GM12878 (cell line): ENCODE data around the gene PFDN4. TPM values are rescaled to one million over a fixed set of nuclear protein-coding genes. Genes with fewer than 3 reads are reported as not detected.

ENCODE experiments used
- ATAC-seq: fragments of 200-7000 bp; cut with Tn5 transposase; 3 replicates; pipeline ENCODE4 v1.9.1; 2020; ENCODE audit warnings: mild to moderate bottlenecking, moderate library complexity
- BruUV-seq: library from RNA; stranded (reverse); fragments of 400-500 nt; replicated peaks from 2 replicates; lab custom pipeline; 2021; lab: Mats Ljungman, UMichigan
- CTCF ChIA-PET: fragments of 300-600 bp; sonication (Branson Sonifier 250); formaldehyde crosslinking; extraction: SDS; loops from one replicate; lab custom pipeline; 2021; ENCODE audit warnings: inconsistent platforms; lab: Yijun Ruan, JAX
- POLR2A ChIA-PET: fragments of 350-600 bp; formaldehyde crosslinking; extraction: SDS; loops from one replicate; lab custom pipeline; 2021; ENCODE audit warnings: inconsistent platforms; lab: Charles Lee
- RAD21 ChIA-PET: fragments of 300-600 bp; sonication (Branson Sonifier 250); formaldehyde crosslinking; loops from one replicate; lab custom pipeline; 2023; ENCODE audit warnings: antibody characterized with exemption; ENCODE audit not compliant: unreplicated experiment; lab: Charles Lee
- SMC1A ChIA-PET: fragments of 300-600 bp; sonication (Branson Sonifier 250); formaldehyde crosslinking; loops from one replicate; lab custom pipeline; 2023; ENCODE audit not compliant: unreplicated experiment, uncharacterized antibody; lab: Charles Lee
- DNase-seq: peaks from one replicate; pipeline ENCODE4 v3.0.0-alpha.2; 2011; ENCODE audit warnings: low read depth, low spot score
- FAIRE-seq: peaks from 3 replicates; lab custom pipeline; 2011; peaks lifted over from hg19 to GRCh38; lab: Jason Lieb, UNC
- H2AFZ ChIP-seq: 2 replicates; pipeline ENCODE4 v1.6.0; 2011; ENCODE audit warnings: low read depth, low read length, control low read depth; ENCODE audit not compliant: control insufficient read depth
- H3K27ac ChIP-seq: 2 replicates; pipeline ENCODE4 v1.5.1; 2011; ENCODE audit warnings: control low read depth; ENCODE audit not compliant: control insufficient read depth, insufficient read depth
- H3K27me3 ChIP-seq, 2 experiments: replicated peaks in 1 of 2; 2 replicates each; pipeline versions ENCODE4 v1.6.0 to v1.6.1; 2011; ENCODE audit warnings: low read length in 1 of 2; ENCODE audit not compliant: control insufficient read depth in 2 of 2, insufficient read depth in 2 of 2
- H3K36me3 ChIP-seq, 2 experiments: 2 replicates each; pipeline ENCODE4 v1.5.1; 2011; ENCODE audit warnings: low read length in 1 of 2; ENCODE audit not compliant: control insufficient read depth in 2 of 2, insufficient read depth in 2 of 2
- H3K4me1 ChIP-seq: 2 replicates; pipeline ENCODE4 v1.6.1; 2011; ENCODE audit warnings: mild to moderate bottlenecking, low read length, moderate library complexity, mixed read lengths; ENCODE audit not compliant: control insufficient read depth, insufficient read depth
- H3K4me2 ChIP-seq: 2 replicates; pipeline ENCODE4 v1.6.0; 2011; ENCODE audit warnings: control low read depth; ENCODE audit not compliant: control insufficient read depth, insufficient read depth
- H3K4me3 ChIP-seq: fragments of 200-600 bp; sonication (generic); 2 replicates; pipeline ENCODE4 v1.5.1; 2016
- H3K79me2 ChIP-seq: 2 replicates; pipeline ENCODE4 v1.6.0; 2011; ENCODE audit warnings: low read length; ENCODE audit not compliant: control insufficient read depth, insufficient read depth
- H3K9ac ChIP-seq: 2 replicates; pipeline ENCODE4 v1.8.0; 2011; ENCODE audit warnings: low read length, control low read depth, mixed read lengths; ENCODE audit not compliant: control insufficient read depth, insufficient read depth
- H3K9me3 ChIP-seq: replicated peaks from 3 replicates; pipeline ENCODE4 v1.5.1; 2011; ENCODE audit warnings: mild to moderate bottlenecking, low read length; ENCODE audit not compliant: control insufficient read depth, insufficient read depth
- H4K20me1 ChIP-seq: 2 replicates; pipeline ENCODE4 v1.6.0; 2011; ENCODE audit not compliant: control insufficient read depth, insufficient read depth
- KAT2A ChIP-seq: conservative IDR thresholded peaks from 2 replicates; pipeline ENCODE4 v1.6.1; 2011; ENCODE audit warnings: low read depth, low read length; ENCODE audit not compliant: control insufficient read depth
- REST ChIP-seq: IDR thresholded peaks from 2 replicates; pipeline ENCODE4 v1.6.1; 2012; ENCODE audit warnings: mild to moderate bottlenecking, low read depth, low read length
- SKIL ChIP-seq: fragments of 450-650 bp; IDR thresholded peaks from 2 replicates; pipeline ENCODE4 v1.6.1; 2017; ENCODE audit warnings: mild to moderate bottlenecking, low read depth, inconsistent platforms; ENCODE audit not compliant: poor library complexity, severe bottlenecking
- SPI1 ChIP-seq: IDR thresholded peaks from 2 replicates; pipeline ENCODE4 v1.6.1; 2011; ENCODE audit warnings: low read depth, mild to moderate bottlenecking, low read length, moderate library complexity, borderline replicate concordance; ENCODE audit not compliant: insufficient read depth
- TAF1 ChIP-seq: IDR thresholded peaks from 2 replicates; pipeline ENCODE4 v1.6.1; 2011; ENCODE audit warnings: mild to moderate bottlenecking, low read depth, low read length, borderline replicate concordance
- ZBTB33 ChIP-seq: fragments of 450-650 bp; IDR thresholded peaks from 2 replicates; pipeline ENCODE4 v1.6.1; 2017; ENCODE audit warnings: mild to moderate bottlenecking
- WGBS: methylation state at CpG from one replicate; pipeline ENCODE4 v1.1.6; 2016; ENCODE audit warnings: low lambda C conversion rate; ENCODE audit not compliant: insufficient replicate concordance, insufficient coverage; ENCODE audit errors: missing lambda C conversion rate; 5-methylcytosine and 5-hydroxymethylcytosine counted together
- in situ Hi-C: fragments of 300-500 bp; cut with MboI; formaldehyde crosslinking; loops from 9 replicates; pipeline ENCODE4 v1.14.3; 2018; ENCODE audit warnings: mixed read lengths
- intact Hi-C: fragments of 100-400 bp; cut with micrococcal nuclease; formaldehyde crosslinking; loops from one replicate; pipeline ENCODE4 v1.14.2; 2022; ENCODE audit not compliant: unreplicated experiment
- polyA plus RNA-seq, 11 experiments: library from polyadenylated mRNA; depleted of rRNA in 4 of 11; unstranded in 6 of 11; stranded (reverse) in 5 of 11; fragments of >200 nt; fragmentation: Nextera tagmentation in 4 of 11; fragmentation: Illumina TruSeq in 1 of 11; extraction: Ambion mirVana in 4 of 11; extraction: Trizol in 1 of 11; gene quantifications; 1 replicate in 1 of 11; 2 replicates in 10 of 11; pipeline versions ENCODE4 v1.2.1 to v1.2.3, GENCODE V29; 2011 to 2016; ENCODE audit warnings: inconsistent platforms in 2 of 11, missing spikeins in 2 of 11, low read depth in 1 of 11
- total RNA-seq, 4 experiments: library from RNA; depleted of rRNA in 3 of 4; stranded (reverse); fragments of >200 nt in 3 of 4; fragmentation: Illumina TruSeq in 1 of 4; extraction: Trizol in 1 of 4; gene quantifications; 2 replicates each; pipeline versions ENCODE4 v1.2.1 to v1.2.3, GENCODE V29; 2013 to 2021
- TF ChIP-seq, protein P1 (sequence below): fragments of 450-650 bp; IDR thresholded peaks from 2 replicates; pipeline ENCODE4 v1.6.1; 2017; ENCODE audit warnings: borderline replicate concordance

Gene PFDN4
- total and polyA plus RNA-seq, 10 of the 15 experiments (the other 5 are each of a cell fraction or from before 2014, with no cell fraction given) = 36.9 to 136 (median 82.8) TPM

- intact Hi-C loops (no loop called here), in situ Hi-C loops (no loop called here)
- ChIA-PET POLR2A (no interaction called here), RAD21 (no interaction called here), CTCF (no interaction called here), SMC1A (no interaction called here)
- H3K9me3 ChIP-seq = peaks cover 2% of the 10 kb centered on the region; the same call in 1 of the 3 replicates
- H4K20me1 ChIP-seq = no peaks in the 10 kb centered on the region
- no peak for DNase-seq
- no peak for FAIRE-seq
- peaks cover 5% of the 10 kb centered on the region; the same call in 1 of the 2 replicates for H3K4me1 ChIP-seq
- no peaks in the 10 kb centered on the region for H3K27me3 ChIP-seq
- no peak overlapping the region for H3K4me2 ChIP-seq
- H3K4me3 ChIP-seq = no peak overlapping the region
- H2AFZ ChIP-seq = no peak overlapping the region
- H3K36me3 ChIP-seq = no peaks in the 10 kb centered on the region
- TF ChIP-seq REST (no peak), SPI1 (peak; percentile 21; the same call in 1 of the 2 replicates)
- H3K79me2 ChIP-seq = no peaks in the 10 kb centered on the region
- H3K9ac ChIP-seq = no peak overlapping the region
- WGBS = 67% methylated on average over 5 of the region's 5 CpGs
- no TSS peak for BruUV-seq
- no peak overlapping the region for H3K27ac ChIP-seq
- no peak for ATAC-seq
Measured at GRCh38 chr20:54227751-54228150, 19.9 kb downstream of the PFDN4 start.

GRCh38 chr20:54228841-54229240 is 21.0 kb downstream of the PFDN4 start:
- ATAC-seq (no peak), FAIRE-seq (no peak), DNase-seq (no peak)
- H3K79me2 ChIP-seq = no peaks in the 10 kb centered on the region
- H3K27me3 ChIP-seq = no peaks in the 10 kb centered on the region
- H3K27ac ChIP-seq = no peak overlapping the region
- H3K9me3 ChIP-seq = peaks cover 2% of the 10 kb centered on the region; the same call in 1 of the 3 replicates
- H3K4me2 ChIP-seq = no peak overlapping the region
- no peak overlapping the region for H3K4me3 ChIP-seq
- no peaks in the 10 kb centered on the region for H4K20me1 ChIP-seq
- ChIA-PET SMC1A (interaction anchor here (0.6 kb wide), 1 partner anchor 1158 kb away, joined by 3 read pairs; no protein-coding TSS in a partner anchor), CTCF (no interaction called here), POLR2A (no interaction called here), RAD21 (no interaction called here)
- 28% methylated on average over 3 of the region's 3 CpGs for WGBS
- in situ Hi-C loops (no loop called here), intact Hi-C loops (no loop called here)
- H3K9ac ChIP-seq = no peak overlapping the region
- no peak overlapping the region for H2AFZ ChIP-seq
- H3K4me1 ChIP-seq = peaks cover 5% of the 10 kb centered on the region; the same call in 1 of the 2 replicates
- no peaks in the 10 kb centered on the region for H3K36me3 ChIP-seq
- no TSS peak for BruUV-seq
- TF ChIP-seq SKIL (no peak), TAF1 (no peak), KAT2A (no peak), ZBTB33 (no peak)
- TF ChIP-seq, protein P1, sequence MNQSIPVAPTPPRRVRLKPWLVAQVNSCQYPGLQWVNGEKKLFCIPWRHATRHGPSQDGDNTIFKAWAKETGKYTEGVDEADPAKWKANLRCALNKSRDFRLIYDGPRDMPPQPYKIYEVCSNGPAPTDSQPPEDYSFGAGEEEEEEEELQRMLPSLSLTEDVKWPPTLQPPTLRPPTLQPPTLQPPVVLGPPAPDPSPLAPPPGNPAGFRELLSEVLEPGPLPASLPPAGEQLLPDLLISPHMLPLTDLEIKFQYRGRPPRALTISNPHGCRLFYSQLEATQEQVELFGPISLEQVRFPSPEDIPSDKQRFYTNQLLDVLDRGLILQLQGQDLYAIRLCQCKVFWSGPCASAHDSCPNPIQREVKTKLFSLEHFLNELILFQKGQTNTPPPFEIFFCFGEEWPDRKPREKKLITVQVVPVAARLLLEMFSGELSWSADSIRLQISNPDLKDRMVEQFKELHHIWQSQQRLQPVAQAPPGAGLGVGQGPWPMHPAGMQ = no peak
